Hematopoietic multipotent progenitor cell treated with erythropoietin and hydrocortisone succinate and interleukin-3 and kit ligand, for 15 days (in vitro differentiated cells): ENCODE data around the gene ACLY.
"Not testable (repeated sequence)": the region's sequence is repeated elsewhere in the genome, so short reads cannot be mapped to it uniquely, and the experiment has no call there.

ENCODE experiments used
- DNase-seq: peaks from one replicate; pipeline ENCODE4 v3.0.0-alpha.2; 2015; ENCODE audit warnings: low spot score

The ACLY gene

GRCh38 chr17:41939044-41939692 lies 20.4 kb upstream of the ACLY start:
- no peak for DNase-seq

- peak; percentile 94 for DNase-seq
Measured at GRCh38 chr17:41937970-41938954, 19.5 kb upstream of the ACLY start.

DNA sequence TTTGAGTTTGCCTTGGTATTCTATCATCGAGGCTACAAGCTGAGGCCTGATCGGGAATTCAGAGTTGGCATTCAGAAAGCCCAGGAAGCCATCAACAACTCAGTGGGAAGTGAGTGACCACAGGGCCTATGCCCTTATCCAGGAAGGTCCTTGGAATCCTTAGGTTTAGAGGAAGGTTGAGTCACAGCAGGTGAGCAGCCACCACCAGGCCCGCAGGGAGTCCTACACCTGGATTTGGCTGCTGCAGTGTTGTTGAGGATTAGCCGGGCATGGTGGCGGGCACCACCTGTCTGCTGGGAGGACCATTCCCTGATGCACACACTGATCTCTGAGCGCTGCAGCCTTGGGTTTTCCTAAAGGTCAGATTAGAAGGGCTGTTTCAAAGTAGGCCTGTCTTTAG lies 16.9 kb upstream of the ACLY start:
- DNase-seq = no peak

GRCh38 chr17:41932816-41933389 lies 14.2 kb upstream of the ACLY start:
- peak; percentile 43 for DNase-seq

- DNase-seq = not testable (repeated sequence)
Measured at GRCh38 chr17:41931715-41932114, 13.0 kb upstream of the ACLY start.

DNA sequence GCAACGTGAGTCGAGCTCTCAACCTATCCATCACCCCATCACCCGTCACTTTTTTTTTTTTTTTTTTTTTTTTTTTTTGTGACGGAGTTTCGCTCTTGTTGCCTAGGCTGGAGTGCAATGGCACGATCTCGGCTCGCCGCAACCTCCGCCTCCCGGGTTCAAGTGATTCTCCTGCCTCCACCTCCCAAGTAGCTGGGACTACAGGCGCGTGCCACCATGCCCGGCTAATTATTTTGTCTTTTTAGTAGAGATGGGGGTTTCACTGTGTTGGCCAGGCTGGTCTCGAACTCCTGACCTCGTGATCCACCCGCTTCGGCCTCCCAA lies 12.0 kb upstream of the ACLY start:
- DNase-seq = not testable (repeated sequence)

DNA sequence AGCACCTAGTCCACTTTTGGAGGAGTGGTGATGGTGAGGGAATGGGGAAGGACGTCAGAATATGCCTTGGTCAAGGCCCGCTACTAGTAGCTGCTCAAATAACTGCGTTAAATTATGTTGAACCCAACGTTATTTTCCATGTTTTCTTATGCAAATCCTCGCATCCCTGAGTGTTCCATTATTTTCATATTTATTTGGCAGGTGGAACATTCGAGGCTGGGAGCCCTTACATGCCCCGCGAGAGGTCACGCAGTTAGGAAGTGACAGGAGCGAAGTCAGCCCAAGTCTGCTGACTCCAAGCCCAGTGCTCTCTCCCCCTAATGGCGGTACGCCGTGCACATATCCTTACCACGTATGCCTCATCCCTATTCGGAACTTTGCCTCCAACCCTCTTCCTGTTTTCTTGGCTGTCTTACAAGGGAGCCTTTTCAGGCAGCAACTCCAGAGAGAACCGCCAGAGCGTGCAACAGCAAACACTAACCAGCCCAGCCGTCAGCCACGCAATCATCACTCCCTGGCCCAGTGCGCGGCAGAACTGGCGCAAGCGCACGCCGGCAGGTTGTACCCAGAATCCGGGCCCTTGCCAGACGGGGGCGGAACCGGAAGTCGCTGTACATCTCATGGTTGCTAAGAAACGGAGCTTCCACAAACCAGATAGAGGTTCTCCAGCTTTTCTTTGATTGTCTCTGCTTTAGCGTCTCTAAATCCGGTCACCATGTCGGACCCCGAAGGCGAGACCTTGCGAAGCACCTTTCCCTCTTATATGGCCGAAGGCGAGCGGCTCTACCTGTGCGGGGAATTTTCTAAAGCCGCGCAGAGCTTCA lies 11.5 kb upstream of the ACLY start, which contains the start of gene ODAD4:
TSS of gene ODAD4 (plus strand) at position 609 of the 824 bp plus-strand sequence. CDS start at position 716, 107 bp downstream.
- peak; percentile 98 for DNase-seq

- no peak for DNase-seq
Measured at GRCh38 chr17:41928693-41929251, 10.0 kb upstream of the ACLY start.

DNA sequence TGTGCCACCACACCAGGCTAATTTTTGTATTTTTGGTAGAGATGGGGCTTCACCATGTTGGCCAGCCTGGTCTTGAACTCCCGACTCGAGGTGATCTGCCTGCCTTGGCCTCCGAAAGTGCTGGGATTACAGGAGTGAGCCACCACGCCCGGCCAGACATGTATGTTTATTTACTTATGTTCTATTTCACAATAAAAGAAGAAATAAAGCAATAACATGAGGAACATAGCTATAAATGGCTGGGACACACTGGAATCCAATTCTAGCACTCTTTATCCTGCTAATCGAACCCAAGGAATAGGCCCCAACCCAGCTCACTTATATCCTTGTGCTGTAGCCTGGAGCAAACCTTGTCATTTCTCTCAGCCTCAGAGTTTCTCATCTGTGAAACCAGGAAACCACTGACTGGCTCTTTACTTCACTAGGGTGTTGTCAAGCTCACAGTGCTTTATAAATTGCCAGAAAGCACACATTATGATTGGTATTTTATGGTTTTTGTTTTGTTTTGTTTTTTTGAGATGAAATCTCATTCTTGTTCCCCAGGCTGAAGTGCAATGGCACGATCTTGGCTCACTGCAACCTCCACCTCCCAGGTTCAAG lies 7.3 kb upstream of the ACLY start:
- DNase-seq = no peak

DNA sequence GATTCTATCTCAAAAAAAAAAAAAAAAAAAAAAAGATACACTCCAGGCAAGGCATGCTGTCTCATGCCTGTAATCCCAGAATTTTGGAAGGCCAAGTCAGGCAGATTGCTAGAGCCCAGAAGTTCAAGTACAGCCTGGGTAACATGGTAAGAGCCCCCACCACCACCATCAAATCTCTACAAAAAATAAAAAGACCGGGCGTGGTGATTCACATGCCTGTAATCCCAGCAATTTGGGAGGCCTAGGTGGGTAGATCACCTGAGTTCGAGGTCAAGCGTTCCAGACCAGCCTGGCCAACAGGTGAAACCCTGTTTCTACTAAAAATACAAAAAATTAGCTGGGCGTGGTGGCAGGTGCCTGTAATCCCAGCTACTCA lies 1.8 kb upstream of the ACLY start:
- DNase-seq = no peak

GRCh38 chr17:41919840-41920579 lies 1.3 kb upstream of the ACLY start:
- no peak for DNase-seq

DNA sequence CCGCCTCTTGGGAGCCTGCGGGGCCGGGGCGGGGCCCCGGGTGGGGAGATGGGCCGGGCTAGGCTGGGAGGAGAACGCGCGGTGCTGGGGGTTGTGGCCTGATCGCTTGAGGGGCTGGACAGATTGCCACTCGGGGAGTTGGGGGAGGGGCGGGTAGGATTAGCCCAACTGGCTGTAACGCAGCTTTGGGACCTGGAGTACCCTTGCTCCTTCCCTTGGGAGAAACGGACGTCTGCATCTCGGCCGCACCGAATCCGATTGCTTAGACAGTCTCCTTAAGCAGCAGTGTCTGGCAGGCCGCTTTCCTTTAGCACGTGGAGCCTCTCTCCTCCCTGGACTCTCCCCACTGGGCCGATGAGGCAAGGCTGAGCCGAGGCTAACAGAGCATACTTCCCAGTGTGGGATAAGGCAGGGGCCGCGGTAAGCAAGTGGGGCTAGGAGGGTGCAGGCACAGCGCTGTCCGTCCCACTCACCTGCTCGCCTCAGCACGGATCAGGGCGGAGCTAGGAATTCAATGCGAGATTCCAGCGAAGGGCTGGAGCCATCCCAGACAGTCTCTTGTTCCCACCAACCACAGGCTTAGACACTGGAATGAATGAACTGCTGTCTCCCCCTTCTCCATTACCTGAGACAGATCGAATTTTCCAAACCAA lies 540 bp upstream of the ACLY start:
- DNase-seq = no peak

- peak; percentile 74 for DNase-seq
Measured at GRCh38 chr17:41917679-41918313, 955 bp downstream of the ACLY start.

- no peak for DNase-seq
Measured at GRCh38 chr17:41917192-41917591, 1.6 kb downstream of the ACLY start.

- no peak for DNase-seq
Measured at GRCh38 chr17:41915566-41915965, 3.2 kb downstream of the ACLY start.

GRCh38 chr17:41915020-41915419 lies 3.7 kb downstream of the ACLY start:
- DNase-seq = no peak

DNA sequence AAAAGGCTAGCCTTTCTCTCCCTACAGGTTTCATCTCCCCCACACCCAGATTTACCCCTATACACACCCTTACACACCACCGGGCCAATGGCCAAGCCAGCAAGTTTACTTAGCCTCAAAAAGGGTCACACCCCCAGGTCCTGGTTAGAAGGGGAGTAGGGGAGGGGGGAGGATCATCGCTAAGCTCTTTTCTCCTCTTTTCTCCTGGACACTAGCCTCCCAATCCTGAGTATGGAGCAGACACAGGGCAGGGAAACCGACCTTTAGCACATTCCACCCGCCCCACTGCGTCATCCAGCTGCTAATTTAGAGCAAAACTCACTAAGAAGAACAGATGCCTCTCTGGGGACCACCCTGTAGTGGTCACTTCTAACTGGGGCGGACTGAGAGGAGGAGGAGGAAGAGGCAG lies 4.4 kb downstream of the ACLY start:
- no peak for DNase-seq

- DNase-seq = no peak
Measured at GRCh38 chr17:41913798-41914197, 5.0 kb downstream of the ACLY start.

DNA sequence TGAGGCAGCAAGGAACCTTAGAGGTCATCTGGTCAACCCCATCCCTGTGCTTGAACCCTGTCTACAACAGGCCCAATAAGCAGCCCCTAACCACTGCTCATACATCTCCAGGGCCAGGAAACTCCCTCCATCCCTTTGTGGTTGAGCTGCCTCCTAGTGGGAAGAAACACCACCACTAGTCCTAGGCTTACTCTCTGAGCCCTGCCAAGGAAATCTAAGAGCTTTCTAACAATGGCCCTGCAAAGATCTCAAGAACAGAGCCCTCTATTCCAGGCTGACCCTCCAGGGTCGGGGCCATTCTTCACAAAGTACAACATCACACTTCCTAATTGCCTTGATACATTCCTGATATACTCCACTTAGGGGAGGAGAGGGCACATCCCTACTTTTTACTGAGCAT lies 5.8 kb downstream of the ACLY start:
- no peak for DNase-seq
